ENCODE data around the gene CCDC181.
A peak's percentile ranks its signal among the peaks of the same experiment; 100 is the strongest.

CCDC181 gene

GRCh38 chr1:169395955-169396354, 31.3 kb downstream of the CCDC181 start:
- peak; percentile 2 for DNase-seq

DNA sequence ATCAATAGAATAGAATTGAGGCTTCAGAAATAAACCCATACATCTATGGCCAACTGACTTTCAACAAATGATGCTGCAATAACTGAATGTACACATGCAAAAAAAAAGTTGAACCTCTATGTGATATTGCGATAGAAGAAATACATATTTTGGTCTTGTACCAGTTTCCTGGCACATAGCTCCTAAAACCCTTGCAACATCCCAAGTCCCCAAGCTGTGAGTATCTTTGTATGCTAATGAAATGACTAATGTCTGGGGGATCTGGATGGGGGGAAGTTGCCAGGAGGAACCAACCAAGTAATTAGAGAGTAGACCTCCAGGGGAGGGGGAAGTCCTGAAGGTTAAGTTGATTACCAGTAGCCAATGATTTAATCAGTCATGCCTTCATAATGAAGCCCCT, 34.9 kb downstream of the CCDC181 start:
- no peak for DNase-seq

DNA sequence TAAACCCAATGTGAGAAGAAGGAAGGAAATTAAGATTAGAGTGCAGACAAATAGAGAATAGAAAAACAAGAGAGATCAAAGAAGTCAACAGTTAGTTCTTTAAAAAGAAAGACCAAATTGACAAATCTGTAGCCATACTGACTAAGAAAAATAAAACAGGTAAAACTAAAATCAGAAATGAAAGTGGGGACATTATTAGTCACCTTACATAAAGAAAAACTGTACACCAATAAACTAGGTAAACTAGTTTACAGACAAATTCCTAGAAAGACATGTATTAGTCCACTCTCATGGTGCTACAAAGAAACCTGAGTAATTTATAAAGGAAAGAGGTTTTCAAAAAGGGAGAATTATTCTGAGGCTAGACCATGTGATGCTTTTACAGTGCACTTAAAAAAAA, 37.0 kb downstream of the CCDC181 start:
- no peak for DNase-seq

- DNase-seq, result no peak
These were observed 39.9 kb downstream of the CCDC181 start for GRCh38 chr1:169387399-169387798.

DNA sequence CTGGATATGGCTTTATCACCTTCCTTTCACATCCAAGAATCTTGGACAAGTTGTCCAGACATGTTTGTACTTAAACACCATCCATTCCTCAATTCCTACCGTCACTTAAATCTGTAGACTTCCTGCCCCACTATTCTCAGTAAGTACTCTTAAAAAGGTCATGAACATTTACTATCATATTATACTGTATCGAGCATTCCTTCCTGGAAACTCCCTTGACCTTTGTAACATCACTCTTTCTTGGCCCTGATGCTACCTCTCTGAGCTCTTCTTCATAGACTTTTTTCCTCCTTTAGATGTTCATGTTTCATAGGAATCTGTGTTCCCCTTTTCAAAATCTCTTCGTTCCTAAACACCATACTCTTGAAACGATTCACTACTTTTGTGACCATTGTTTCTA, 43.8 kb downstream of the CCDC181 start:
- no peak for DNase-seq

DNA sequence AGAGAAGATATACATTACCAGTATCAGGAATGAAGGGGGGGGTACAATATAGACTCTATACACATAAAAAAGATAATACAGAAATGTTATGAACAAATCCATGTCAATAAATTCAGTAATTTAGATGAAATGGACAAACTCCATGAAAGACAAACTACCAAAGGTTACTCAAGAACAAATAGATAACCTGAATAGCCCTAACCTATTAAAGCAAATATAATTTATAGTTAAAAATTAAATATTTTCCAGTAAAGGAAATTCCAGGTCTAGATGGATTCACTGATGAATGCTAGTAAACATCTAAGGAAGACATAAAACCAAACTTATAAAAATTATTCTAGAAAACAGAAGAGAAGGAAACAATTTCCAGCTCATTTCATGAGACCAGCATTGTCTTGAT, 46.1 kb downstream of the CCDC181 start:
- no peak for DNase-seq

GRCh38 chr1:169371404-169371803, 55.9 kb downstream of the CCDC181 start:
- no peak for DNase-seq

- DNase-seq, result no peak
These were observed 58.9 kb downstream of the CCDC181 start for GRCh38 chr1:169368406-169368769.

- DNase-seq, result peak; percentile 97
These were observed 59.4 kb downstream of the CCDC181 start, which contains the start of the genes BLZF1 and NME7 for GRCh38 chr1:169367686-169368405. BLZF1 (plus strand) TSS chr1:169368195; CDS start chr1:169369523, 1,328 bp downstream. NME7 (minus strand) TSS chr1:169367797; CDS start chr1:169367710, 87 bp downstream.

DNA sequence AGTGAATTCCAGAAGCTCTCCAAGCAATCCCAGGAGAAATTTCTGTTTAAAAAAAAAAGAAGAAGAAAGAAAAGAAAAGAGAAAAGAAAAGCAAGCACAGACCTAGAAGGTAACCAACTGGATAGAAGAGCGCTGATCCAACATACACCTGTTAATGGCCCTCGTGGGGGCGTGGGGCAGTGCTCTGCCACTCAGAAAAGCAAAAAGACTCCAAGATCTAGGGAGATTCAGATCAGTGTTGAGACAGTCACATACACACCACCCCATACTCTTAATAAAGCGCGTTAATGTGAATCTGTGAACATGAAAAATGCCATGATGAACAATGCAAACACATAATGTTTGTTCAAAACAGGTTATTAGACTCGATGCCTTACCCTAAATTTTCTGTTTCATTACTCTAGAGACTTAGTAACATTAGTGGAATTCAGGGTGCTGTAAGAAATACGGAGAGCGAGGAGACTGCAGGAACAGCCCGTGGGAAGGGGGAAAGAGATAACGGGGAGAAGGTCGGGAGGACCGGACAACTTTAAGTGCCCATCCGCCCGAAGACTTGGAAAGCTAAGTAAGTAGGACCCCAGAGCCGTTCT, 60.1 kb downstream of the CCDC181 start:
- DNase-seq, result no peak

GRCh38 chr1:169364948-169365347, 62.3 kb downstream of the CCDC181 start:
- DNase-seq, result no peak

DNA sequence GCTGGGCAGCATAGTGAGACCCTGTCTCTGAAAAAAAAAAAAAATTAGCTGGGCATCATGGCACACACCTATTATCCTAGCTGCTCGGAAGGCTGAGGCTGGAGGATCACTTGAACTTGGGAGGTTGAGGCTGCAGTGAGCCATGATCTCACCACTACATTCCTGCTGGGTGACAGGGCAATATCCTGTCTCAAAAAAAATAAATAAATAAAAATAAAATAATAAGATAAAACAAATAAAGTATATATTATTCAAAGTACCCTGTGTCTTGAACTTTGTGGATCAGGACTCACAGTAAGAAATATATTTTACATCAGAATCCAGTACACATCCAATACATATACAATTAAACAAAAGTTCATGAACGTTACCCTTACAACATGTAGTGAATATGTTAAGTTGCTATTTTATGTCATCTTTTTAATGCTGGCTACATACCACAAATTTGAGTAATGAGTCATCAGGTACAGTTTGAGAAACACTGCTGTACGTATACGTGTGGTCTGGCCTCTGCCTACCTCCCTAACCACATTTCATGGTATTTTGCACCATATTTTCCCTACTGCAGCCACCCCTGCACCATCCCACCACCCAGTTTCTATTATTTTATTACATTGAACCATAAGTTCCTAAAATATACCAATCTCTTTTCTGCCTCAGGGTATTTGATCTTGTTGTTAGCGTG, 64.1 kb downstream of the CCDC181 start:
- peak; percentile 91 for DNase-seq

DNA sequence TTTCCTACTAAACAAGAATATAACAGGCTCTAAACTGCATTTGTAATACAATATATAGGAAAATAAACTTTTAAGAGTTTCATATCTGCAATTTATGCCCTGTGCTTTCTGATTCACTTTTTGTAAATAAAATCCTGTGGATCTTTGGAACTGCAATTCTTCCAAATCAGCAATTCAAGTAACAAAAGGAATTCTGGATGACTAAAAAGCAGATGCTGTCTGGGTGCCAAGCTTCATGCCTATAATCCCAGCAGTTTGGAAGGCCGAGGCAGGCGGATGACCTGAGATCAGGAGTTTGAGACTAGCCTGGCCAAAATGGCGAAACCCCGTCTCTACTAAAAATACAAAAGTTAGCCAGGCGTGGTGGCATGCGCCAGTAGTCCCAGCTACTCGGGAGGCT, 66.0 kb downstream of the CCDC181 start:
- DNase-seq, result peak; percentile 21

GRCh38 chr1:169360415-169360814, 66.9 kb downstream of the CCDC181 start:
- DNase-seq, result no peak

- DNase-seq, result peak; percentile 47
These were observed 78.8 kb downstream of the CCDC181 start for GRCh38 chr1:169348383-169349036.

- DNase-seq, result no peak
These were observed 79.4 kb downstream of the CCDC181 start for GRCh38 chr1:169347688-169348382.

DNA sequence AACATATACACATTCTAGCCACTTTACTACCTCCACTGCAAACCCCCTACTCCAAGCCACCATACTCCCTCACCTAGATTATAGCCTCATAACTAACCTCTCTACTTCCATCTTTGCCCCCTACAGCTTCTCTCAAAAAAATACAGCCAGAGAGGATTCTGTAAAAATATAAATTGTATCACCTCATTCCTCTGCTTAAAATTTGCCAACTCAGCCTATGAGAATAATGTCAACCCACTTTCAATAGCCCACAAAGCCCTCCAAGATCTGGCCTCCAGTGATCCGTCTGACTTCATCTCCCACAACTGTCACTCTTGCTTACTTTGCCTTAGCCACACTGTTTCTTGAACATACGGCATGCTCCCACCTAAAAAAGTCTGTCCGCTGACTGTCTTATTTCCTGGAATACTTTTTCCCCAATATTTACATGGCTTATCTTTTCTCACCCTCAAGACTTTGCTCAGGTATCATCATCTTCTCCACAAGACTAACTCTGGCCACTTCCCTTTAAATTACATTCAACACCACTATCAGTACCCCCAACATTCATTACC, 81.2 kb downstream of the CCDC181 start:
- DNase-seq, result no peak

DNA sequence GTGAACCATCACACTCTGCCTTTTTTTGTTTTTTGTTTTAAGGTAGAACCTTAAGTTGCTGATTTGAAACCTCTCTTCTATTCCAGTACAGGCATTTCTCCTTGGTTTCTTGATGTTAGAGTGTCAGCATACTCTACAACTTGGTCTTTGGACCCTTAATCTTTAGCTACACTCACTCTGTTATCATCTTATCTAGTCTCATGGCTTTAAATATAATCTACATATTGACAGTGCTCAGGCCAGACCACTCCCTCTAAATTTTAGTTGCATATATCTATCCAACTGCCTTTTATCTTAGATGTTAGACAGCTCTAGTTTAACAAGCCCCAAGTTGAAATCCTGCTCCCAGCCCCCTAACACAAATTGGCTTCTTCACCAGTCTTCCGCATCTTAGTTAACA, 81.8 kb downstream of the CCDC181 start:
- no peak for DNase-seq

All from fibroblast of skin of back (primary cell).